Stimulated activated CD8-positive, alpha-beta memory T cell treated with anti-CD3 and anti-CD28 coated beads, Interleukin-12 subunit alpha, Interleukin-12 subunit beta, amount 100 ng/mL, for 1 hour (primary cell): ENCODE data around the gene GPR162.
"Not testable (repeated sequence)": the region's sequence is repeated elsewhere in the genome, so short reads cannot be mapped to it uniquely, and the experiment has no call there.

Source experiments
- DNase-seq: peaks from one replicate; pipeline ENCODE4 v3.0.0-alpha.2; 2020; ENCODE audit warnings: low read depth

The GPR162 gene

GRCh38 chr12:6854036-6854435, 32.4 kb downstream of the GPR162 start:
- DNase-seq: no peak

GRCh38 chr12:6855322-6855721, 33.7 kb downstream of the GPR162 start:
- no peak for DNase-seq

GRCh38 chr12:6858799-6859198, 37.2 kb downstream of the GPR162 start:
- DNase-seq: no peak

GRCh38 chr12:6860116-6860515, 38.5 kb downstream of the GPR162 start:
- no peak for DNase-seq

GRCh38 chr12:6860942-6861341, 39.3 kb downstream of the GPR162 start:
- DNase-seq: no peak

GRCh38 chr12:6861391-6861790, 39.8 kb downstream of the GPR162 start:
- DNase-seq: no peak

GRCh38 chr12:6863033-6863432, 41.4 kb downstream of the GPR162 start:
- no peak for DNase-seq

GRCh38 chr12:6863586-6864321, 42.1 kb downstream of the GPR162 start:
- no peak for DNase-seq

GRCh38 chr12:6865307-6865706, 43.7 kb downstream of the GPR162 start:
- DNase-seq: not testable (repeated sequence)

GRCh38 chr12:6866163-6866919, 44.7 kb downstream of the GPR162 start:
- no peak for DNase-seq

GRCh38 chr12:6866920-6867412, 45.3 kb downstream of the GPR162 start:
- no peak for DNase-seq

- peak; percentile 56 for DNase-seq
Observed at GRCh38 chr12:6867413-6868210, 46.0 kb downstream of the GPR162 start, which contains the start of gene TPI1. TPI1 (plus strand) TSS chr12:6867531; CDS start chr12:6867567, 36 bp downstream.

GRCh38 chr12:6868211-6869048, 46.8 kb downstream of the GPR162 start:
- DNase-seq: no peak

- DNase-seq: peak; percentile 76
Observed at GRCh38 chr12:6869049-6870021, 47.7 kb downstream of the GPR162 start.

GRCh38 chr12:6870304-6870703, 48.7 kb downstream of the GPR162 start:
- not testable (repeated sequence) for DNase-seq

- no peak for DNase-seq
Observed at GRCh38 chr12:6871052-6871957, 49.7 kb downstream of the GPR162 start.

GRCh38 chr12:6872073-6873048, 50.7 kb downstream of the GPR162 start:
- peak; percentile 71 for DNase-seq
